Measurements from ENCODE around the gene CDK10.
"Not testable (repeated sequence)": the region's sequence is repeated elsewhere in the genome, so short reads cannot be mapped to it uniquely, and the experiment has no call there.

CDK10 gene

GRCh38 chr16:89668790-89669158 is 17.7 kb upstream of the CDK10 start:
- DNase-seq = no peak

- no peak for DNase-seq
These were observed 16.7 kb upstream of the CDK10 start for GRCh38 chr16:89669755-89670154.

GRCh38 chr16:89670496-89671431 is 15.7 kb upstream of the CDK10 start:
- no peak for DNase-seq

GRCh38 chr16:89671565-89671964 is 14.9 kb upstream of the CDK10 start:
- not testable (repeated sequence) for DNase-seq

- DNase-seq = no peak
These were observed 14.1 kb upstream of the CDK10 start for GRCh38 chr16:89672177-89672941.

GRCh38 chr16:89678258-89678657 is 8.2 kb upstream of the CDK10 start:
- no peak for DNase-seq

GRCh38 chr16:89685916-89686315 is 573 bp upstream of the CDK10 start:
- no peak for DNase-seq

GRCh38 chr16:89687092-89687940 is 827 bp downstream of the CDK10 start:
- DNase-seq = no peak

- no peak for DNase-seq
These were observed 1.9 kb downstream of the CDK10 start for GRCh38 chr16:89688395-89688794.

- DNase-seq = no peak
These were observed 2.7 kb downstream of the CDK10 start for GRCh38 chr16:89689142-89689541.

- not testable (repeated sequence) for DNase-seq
These were observed 3.1 kb downstream of the CDK10 start for GRCh38 chr16:89689621-89690020.

GRCh38 chr16:89690392-89690901 is 4.0 kb downstream of the CDK10 start:
- DNase-seq = no peak

GRCh38 chr16:89691231-89691985 is 4.9 kb downstream of the CDK10 start:
- no peak for DNase-seq

GRCh38 chr16:89691986-89692569 is 5.6 kb downstream of the CDK10 start:
- no peak for DNase-seq

- DNase-seq = no peak
These were observed 6.8 kb downstream of the CDK10 start for GRCh38 chr16:89693289-89693731.

- DNase-seq = no peak
These were observed 7.7 kb downstream of the CDK10 start for GRCh38 chr16:89693931-89694783.

GRCh38 chr16:89694784-89695085 is 8.2 kb downstream of the CDK10 start:
- not testable (repeated sequence) for DNase-seq

GRCh38 chr16:89695086-89695874 is 8.8 kb downstream of the CDK10 start:
- DNase-seq = no peak

GRCh38 chr16:89695875-89696669 is 9.6 kb downstream of the CDK10 start:
- no peak for DNase-seq

All from stimulated activated CD4-positive, alpha-beta T cell treated with anti-CD3 and anti-CD28 coated beads, Interleukin-15, amount 100 ng/mL, for 24 hours (primary cell).